HFF-Myc (cell line): Measurements from ENCODE around the gene E2F1.

Source experiments
- DNase-seq: peaks from one replicate; pipeline ENCODE4 v3.0.0-alpha.2; 2011; ENCODE audit warnings: low read depth; ENCODE audit errors: extremely low read depth
- H3K4me3 ChIP-seq: replicated peaks from 2 replicates; pipeline ENCODE4 v1.5.1; 2011; ENCODE audit warnings: low read depth, mild to moderate bottlenecking, control low read depth, low read length
- CTCF ChIP-seq: IDR thresholded peaks from 2 replicates; pipeline ENCODE4 v1.5.1; 2012; ENCODE audit warnings: mild to moderate bottlenecking, low read depth, low read length, control low read depth; ENCODE audit errors: missing control alignments

E2F1 gene

GRCh38 chr20:33728463-33728862, 42.3 kb upstream of the E2F1 start:
- no peak overlapping the region for H3K4me3 ChIP-seq
- no peak for DNase-seq
- no peak for TF ChIP-seq CTCF

GRCh38 chr20:33727806-33728205, 41.6 kb upstream of the E2F1 start:
- H3K4me3 ChIP-seq: no peak overlapping the region
- DNase-seq: no peak
- no peak for TF ChIP-seq CTCF

GRCh38 chr20:33727115-33727479, 40.9 kb upstream of the E2F1 start:
- no peak for TF ChIP-seq CTCF
- DNase-seq: no peak
- no peak overlapping the region for H3K4me3 ChIP-seq

- no peak for TF ChIP-seq CTCF
- no peak for DNase-seq
- no peak overlapping the region for H3K4me3 ChIP-seq
Measured at GRCh38 chr20:33725607-33726264, 39.6 kb upstream of the E2F1 start.

- TF ChIP-seq CTCF: no peak
- DNase-seq: no peak
- H3K4me3 ChIP-seq: no peak overlapping the region
Measured at GRCh38 chr20:33724439-33725094, 38.4 kb upstream of the E2F1 start.

GRCh38 chr20:33721391-33722140, 35.4 kb upstream of the E2F1 start:
- TF ChIP-seq CTCF: no peak
- no peak overlapping the region for H3K4me3 ChIP-seq
- DNase-seq: no peak
